Measurements from ENCODE around the gene NGDN. TPM values are rescaled to one million over a fixed set of nuclear protein-coding genes. Genes with fewer than 3 reads are reported as not detected.

NGDN gene
- total and polyA plus RNA-seq, 2 donors (not counting 3 experiments of a cell fraction or from before 2014, with no cell fraction given) = 25.6 to 36.5 TPM

DNA sequence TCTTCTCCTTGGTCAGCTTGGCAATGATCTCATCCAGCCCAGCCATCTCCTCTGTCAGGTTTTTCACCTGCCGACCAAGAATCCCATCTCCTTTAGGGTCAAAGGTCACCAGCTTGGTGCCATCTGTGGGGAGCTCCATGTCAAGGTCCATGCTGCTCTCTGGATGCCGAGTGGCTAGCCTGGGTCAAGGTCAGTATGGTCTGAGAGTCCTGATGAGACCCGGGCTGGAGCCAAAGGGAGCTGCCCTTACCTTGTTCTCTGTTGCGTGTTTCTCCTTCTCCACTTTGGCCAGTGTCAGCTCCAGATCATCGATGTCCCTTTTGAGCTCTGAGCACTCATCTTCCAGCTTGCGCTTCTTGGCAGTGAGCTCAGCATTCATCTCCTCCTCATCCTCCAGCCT is 45.8 kb upstream of the NGDN start:
- Histone ChIP-seq H3K9me1 (replicated peaks; ENCODE audit: control insufficient read depth, extremely low read depth, insufficient read depth, low read length) (no peaks in the 10 kb centered on the region), H3K4me2 (ENCODE audit: insufficient read depth, low read length) (no peak overlapping the region), H3K4me3 (replicated peaks in 1 of 3; ENCODE audit: insufficient read depth in 1 of 3, low read depth in 1 of 3, low read length in 3 of 3) (no peak overlapping the region), H3K27me3 (ENCODE audit: control insufficient read depth in 2 of 2, insufficient read depth in 2 of 2, low read length in 2 of 2) (no peaks in the 10 kb centered on the region), H2AFZ (ENCODE audit: low read depth, low read length) (no peak overlapping the region), H4K20me1 (replicated peaks; ENCODE audit: control insufficient read depth, extremely low read depth, insufficient read depth, low read length) (no peaks in the 10 kb centered on the region), H3K4me1 (ENCODE audit: control insufficient read depth, extremely low read depth, insufficient read depth, low read length) (no peaks in the 10 kb centered on the region), H3K27ac (ENCODE audit: insufficient read depth, low read depth, low read length) (no peak overlapping the region), H3K9ac (replicated peaks; ENCODE audit: extremely low read depth, insufficient read depth, low read length) (no peak overlapping the region), H3K79me2 (ENCODE audit: control insufficient read depth, insufficient read depth, low read length) (no peaks in the 10 kb centered on the region), H3K36me3 (ENCODE audit: control insufficient read depth in 2 of 2, extremely low read depth in 1 of 2, insufficient read depth in 2 of 2, low read length in 2 of 2) (no peaks in the 10 kb centered on the region), H3K9me3 (replicated peaks; ENCODE audit: control insufficient read depth, insufficient read depth, low read length) (no peaks in the 10 kb centered on the region)
- ChIA-PET CTCF (interaction anchor here (0.5 to 2.1 kb wide), 2 partner anchors 44 kb away, joined by 3 to 10 read pairs; no protein-coding TSS in a partner anchor), POLR2A (no interaction called here)
- DNase-seq (ENCODE audit: low read depth, low spot score) = no peak
- no TSS peak for BruUV-seq (replicated peaks)
- dilution Hi-C loops (cut with MboI; ENCODE audit: extremely low pct_ligation_motif_present, low sequenced_read_pairs) (no loop called here), intact Hi-C loops (cut with micrococcal nuclease) (no loop called here)
- no peak for TF ChIP-seq POLR2AphosphoS5 (IDR thresholded peaks at IDR 0.05; ENCODE audit: insufficient read depth, low read depth, low read length)
- no peak for TF ChIP-seq POLR2A (IDR thresholded peaks at IDR 0.05; ENCODE audit: low read depth, low read length)
- no peak for TF ChIP-seq CTCF (IDR thresholded peaks at IDR 0.05; ENCODE audit: extremely low read depth in 1 of 2, insufficient read depth in 1 of 2, low read depth in 1 of 2, low read length in 2 of 2)
- TF ChIP-seq MYC (IDR thresholded peaks at IDR 0.05; ENCODE audit: low read depth, low read length) = no peak
- no peak for TF ChIP-seq GATA2 (IDR thresholded peaks at IDR 0.05; ENCODE audit: insufficient read depth, insufficient read length, low read depth, low read length)
- TF ChIP-seq EZH2 (IDR thresholded peaks at IDR 0.05; ENCODE audit: borderline replicate concordance, low read depth, low read length, severe bottlenecking) = no peak
- no peak for TF ChIP-seq JUN (IDR thresholded peaks at IDR 0.05; ENCODE audit: borderline replicate concordance, insufficient read depth, insufficient read length, low read depth)
- TF ChIP-seq, protein P1, sequence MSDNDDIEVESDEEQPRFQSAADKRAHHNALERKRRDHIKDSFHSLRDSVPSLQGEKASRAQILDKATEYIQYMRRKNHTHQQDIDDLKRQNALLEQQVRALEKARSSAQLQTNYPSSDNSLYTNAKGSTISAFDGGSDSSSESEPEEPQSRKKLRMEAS (IDR thresholded peaks at IDR 0.05; ENCODE audit: insufficient read depth, insufficient read length) = no peak
- TF ChIP-seq FOS (IDR thresholded peaks at IDR 0.05; ENCODE audit: borderline replicate concordance, insufficient read depth, low read length) = no peak
- FAIRE-seq = no peak
